GM19193 (cell line): ENCODE data around the gene GLCE.

Experiments
- POLR2A ChIP-seq: IDR thresholded peaks from 4 replicates; pipeline ENCODE4 v1.6.1; 2011; ENCODE audit not compliant: insufficient read depth, insufficient read length; ENCODE audit errors: extremely low read depth

Gene GLCE

DNA sequence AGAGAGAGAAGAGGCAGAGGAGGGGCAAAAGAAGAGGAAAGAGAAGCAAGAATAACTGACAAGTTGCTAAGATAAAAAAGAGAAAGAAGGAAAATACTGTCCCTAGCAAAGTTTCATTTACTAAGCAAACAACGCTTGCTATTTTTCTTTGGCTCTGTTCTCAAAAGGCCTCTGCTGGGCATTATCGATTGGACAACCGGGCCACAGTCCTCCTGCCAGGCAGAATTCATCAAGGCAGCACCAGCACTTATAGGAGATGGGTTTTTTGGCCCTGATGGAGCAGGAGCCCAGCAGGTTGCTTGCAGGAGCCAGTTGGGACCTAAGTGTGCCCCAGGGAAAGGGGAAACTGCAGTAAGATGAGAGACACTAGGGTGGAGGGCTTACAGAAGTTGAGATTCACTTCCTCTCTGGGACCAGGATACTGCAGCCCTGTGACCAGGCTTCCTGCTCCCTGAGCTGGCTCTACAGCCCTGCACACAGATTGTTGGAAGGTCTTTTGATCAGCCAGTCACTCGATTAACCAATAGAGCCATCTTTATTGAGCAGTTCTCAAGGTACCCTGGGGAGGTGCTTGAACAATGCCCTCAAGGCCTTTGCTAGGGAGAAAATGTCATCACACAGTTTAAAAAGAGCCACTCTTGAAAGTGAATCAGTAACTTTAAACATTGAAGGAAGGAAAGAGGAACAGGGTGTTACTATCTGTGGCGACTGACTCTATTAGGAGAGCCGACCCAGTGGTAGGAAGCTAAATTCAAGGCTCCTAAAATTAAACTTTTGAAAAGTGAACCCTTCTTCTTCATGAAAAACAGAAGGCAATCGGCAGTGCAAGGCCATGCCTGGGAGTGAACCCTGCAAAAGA is 28.8 kb upstream of the GLCE start:
- TF ChIP-seq POLR2A = no peak

DNA sequence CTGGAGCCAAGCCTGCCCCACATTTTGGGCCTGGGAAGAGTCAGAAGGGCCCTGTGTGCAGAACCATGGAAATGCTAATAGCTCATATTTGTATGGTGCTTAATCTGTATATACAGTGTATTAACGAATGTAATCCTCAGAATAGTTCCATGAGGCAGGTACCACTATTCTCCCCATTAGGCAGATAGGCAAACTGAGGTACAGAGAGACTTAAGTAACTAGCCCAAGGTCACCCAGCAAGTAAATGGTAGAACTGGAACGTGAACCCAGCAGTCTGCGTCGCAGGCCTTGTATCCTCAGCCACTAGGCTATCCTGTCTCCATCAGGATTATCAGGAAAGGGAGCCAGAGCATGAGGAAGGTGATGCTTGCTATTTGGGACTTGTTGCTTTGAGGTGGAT is 28.0 kb upstream of the GLCE start:
- TF ChIP-seq POLR2A = no peak

DNA sequence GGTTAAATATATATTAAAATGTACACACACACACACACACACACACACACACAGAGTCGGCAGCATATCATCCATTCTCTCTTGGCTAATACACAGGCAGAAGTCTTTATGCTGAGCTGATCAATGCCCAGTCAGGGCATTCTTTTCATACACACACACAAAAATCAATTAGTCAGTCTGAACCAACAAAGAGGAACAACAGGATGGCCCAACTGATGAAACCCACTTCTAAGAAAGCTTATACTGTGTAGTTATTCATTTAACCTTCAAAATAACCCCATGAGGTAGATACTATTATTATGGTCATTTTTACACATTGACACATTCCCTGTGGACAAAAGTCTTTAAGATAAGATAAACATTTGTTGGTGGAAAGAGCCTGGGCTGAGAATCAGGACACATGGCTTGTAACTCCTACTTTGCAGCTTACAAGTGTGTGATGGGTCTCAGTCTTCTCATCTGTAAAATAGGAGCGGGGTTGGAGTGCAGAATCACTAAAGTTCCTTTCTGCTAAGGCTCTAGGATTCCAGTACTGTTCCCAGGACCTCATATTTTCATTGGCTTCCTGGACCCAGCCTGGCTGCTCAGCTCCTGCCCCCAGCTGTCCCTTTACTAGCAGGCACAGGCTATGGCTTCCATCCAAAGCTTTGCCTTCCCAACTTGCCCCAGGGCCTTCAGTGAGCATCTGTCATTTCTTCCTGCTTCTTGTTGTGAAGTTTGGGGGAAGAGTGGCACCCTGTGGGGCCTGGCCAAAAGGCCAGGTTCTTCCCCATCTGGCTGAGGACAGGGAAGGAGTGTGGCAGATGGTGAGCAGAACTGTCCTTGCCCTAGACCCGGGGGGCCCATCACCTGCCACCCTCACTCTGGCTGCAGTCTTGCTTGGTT is 27.2 kb upstream of the GLCE start:
- TF ChIP-seq POLR2A = no peak

DNA sequence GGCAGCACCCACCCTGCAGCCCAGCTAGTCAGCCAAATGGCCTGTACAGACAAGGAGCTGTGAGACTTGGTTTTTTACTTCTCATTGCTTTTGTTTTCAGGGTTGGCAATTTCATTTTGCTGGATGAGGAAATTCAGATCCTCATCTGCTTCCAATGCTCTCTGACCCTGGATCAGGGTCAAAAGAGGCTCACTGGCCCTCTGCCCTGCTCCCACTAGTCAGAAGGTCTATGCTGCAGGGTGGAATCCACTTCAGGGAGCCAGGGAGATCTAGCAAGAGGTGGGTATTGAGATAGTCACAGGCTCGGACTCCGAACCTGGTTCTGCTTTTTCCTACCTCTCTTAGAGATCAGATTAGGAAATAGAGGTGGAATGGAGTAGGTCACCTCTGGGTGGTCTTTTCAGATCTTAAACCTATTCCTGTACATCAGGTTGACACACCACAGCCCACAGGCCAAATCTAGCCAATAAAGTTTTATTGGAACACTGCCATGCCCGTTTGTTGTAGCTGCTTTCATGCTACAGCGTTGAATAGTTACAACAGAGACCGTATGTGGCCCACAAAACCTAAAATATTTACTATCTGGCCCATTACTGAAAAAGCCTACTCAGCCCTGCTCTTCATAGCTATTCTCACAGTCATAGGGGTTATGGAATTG is 26.4 kb upstream of the GLCE start:
- TF ChIP-seq POLR2A = no peak

DNA sequence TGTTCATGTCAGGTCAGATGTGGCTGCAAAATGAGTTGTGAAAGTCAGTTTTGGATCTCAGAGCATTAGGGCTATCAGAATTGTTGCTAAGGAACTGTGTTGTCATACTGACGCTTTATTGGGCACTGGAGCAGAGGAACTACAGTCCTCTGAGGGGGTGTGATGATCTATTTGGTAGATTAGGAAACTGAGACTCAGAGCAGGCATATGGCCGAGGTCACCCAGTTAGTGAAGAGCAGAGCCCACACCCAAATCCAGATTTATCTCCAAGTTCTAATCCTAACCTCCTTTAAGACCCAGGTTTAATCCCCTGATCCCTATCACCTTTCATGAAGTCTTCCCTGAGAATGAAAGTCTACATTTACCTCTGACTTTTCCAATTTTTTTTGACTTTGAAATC is 25.6 kb upstream of the GLCE start:
- TF ChIP-seq POLR2A = no peak

DNA sequence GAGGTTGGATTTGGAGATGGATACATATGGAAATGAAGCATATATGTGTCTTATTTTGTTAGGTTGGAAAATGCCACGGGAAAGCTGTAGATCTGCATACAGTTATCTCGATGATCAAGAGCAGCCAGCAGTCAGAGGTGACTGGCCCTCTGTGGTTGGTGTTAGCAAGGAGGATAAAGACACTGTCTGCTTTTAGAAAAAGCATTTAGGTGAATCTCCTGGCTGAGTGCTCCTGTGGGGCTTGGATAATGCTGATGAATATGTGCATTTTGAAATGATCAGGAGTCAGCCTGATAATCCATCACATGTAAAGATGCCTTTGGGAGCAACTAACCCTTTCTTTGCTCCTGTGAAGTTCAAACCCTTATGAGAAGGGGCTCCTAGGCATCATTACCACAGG is 24.9 kb upstream of the GLCE start:
- TF ChIP-seq POLR2A = no peak

DNA sequence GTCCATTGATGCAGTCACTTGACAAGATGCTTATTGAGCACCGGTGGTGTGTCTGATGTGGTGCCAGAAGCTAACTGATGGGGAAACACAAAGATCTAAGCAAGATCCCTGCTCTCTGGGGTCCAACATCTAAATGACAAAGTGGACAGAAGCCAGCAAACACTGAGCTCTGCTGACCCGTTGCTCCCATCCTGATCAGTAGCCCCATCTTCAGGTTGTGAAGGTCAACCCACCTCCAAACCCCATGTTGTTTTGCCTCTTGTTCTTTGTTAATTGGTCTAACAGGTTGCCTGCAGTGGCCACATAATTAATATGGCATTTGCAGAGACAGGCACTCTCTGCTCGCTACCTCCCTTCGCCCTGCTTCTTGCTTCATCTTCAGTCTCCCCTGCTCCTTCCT is 21.5 kb upstream of the GLCE start:
- no peak for TF ChIP-seq POLR2A

DNA sequence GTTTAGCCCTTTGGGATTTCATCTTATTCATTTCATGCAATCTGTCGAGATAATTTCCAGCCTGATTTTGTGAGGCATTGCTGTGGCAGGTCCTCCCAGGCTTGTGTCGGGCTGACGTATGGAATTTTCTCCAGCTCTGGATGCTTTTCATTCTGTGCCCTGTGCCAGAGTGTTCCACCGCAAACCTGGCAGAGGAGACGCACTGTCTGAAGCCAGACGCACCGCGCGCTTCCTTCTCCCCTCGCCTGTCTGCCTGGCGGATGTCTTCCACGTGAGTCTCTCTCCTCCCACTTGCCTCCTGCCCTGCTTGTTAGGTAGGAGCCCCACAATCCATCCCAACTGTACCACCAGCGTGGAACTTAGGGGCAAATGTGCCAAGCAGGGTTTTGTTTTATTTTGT is 20.1 kb upstream of the GLCE start:
- TF ChIP-seq POLR2A = no peak

DNA sequence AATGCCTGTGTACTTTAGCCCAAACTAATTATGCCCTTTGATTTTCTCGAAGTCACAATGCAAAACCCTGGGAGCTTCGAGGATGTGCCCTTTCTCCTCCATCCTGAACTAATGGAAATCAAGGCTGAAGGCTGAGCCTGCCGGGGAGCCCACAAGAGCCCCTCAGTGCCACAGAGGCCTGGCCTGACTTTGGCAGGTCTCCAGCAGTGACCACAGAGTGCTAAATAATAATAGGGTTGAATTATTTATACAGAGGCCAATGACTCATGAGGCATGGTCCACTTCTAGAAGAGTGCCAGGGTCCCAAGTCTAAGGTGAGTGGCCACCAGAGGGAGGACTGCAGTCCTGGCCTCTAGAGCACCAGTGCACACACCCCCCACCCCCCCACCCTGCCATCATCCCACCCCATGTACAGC is 19.1 kb upstream of the GLCE start:
- no peak for TF ChIP-seq POLR2A

DNA sequence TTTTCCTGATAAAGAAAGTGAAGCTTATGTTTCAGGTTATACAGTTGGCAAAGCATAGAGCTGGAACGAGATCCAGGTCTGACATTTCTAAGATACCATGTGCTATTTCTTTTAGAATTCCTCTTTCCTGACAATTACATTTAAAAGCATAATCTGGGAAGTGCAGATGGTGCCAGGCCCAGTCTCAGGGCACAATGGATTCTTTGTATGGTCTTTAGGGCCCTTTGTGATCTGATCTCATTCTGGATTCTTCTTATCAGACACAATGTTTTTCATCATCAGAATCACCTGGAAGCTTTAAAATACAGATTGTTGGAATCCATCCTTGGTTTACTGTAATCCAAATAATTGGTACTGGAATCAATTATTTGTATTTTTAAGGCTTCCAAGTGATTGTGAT is 18.6 kb upstream of the GLCE start:
- no peak for TF ChIP-seq POLR2A

DNA sequence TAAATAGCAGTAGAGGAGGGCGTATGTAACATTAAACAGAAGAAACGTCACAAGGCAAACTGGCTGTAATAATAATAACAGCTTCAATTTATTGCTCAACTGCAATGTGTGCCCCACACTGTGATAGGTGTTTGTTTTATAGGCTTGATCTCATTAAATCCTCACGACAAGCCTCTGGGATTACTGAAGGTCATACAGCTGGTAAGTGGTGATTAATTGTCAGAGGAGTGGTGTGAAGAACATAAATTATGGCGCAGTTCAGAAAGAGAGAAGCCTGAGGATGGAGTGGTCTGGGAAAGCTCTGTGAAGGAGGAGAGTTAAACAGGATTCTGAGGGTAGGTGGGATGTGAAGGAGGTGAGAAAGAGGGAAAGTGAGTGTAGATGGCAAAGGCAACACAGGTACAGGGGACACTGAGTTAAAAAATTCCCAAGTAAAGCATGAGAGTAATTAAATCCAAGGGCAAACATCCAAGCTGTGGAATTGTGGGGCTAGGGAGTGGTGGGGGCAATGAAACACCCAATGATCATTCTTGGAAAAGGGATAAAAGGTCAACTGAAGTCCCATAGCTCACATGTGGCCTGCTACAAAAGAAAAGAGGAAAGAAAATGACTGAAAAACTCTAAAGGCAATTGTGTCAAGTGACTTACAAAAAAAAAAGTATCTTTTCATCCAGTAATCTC is 16.5 kb upstream of the GLCE start:
- no peak for TF ChIP-seq POLR2A

DNA sequence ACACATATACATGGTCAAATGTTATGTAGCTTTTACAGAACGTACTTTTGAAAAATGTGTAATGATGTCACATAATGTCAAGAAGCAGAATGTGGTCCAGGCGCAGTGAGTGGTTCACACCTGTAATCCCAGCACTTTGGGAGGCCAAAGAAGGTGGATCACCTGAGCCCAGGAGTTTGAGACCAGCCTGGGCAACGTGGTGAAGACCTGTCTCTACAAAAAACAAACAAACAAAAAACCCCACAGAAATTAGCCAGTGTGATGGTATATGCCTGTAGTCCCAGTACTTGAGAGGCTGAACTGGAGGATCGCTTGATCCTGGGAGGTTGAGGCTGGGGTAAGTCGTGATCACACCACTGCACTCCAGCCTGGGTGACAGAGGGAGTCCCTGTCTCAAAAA is 15.9 kb upstream of the GLCE start:
- TF ChIP-seq POLR2A = no peak

DNA sequence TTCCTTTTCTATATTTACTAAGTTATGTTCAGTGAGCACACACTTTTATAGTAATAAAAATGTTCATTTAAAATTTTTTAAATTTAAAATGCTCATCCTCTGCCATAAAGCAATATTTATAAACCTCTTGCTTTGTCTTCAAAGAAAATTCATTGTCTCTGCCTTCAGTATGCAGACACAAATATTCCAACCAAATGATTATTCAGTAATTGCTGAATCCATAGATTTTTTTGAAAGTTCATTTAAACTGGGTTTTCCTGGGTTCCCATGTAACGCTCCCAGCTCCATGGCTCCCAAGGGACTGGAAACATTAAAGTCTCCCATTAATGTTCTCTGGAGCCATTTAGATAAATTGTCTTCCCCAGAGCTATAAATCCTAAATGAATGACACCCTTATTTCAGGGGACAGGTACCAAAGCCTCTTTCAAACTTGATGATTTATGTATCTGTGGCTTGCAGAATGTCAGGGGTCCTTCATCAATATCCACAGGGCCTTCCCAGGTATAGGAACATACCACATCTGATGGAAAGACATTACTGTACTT is 15.2 kb upstream of the GLCE start:
- no peak for TF ChIP-seq POLR2A

DNA sequence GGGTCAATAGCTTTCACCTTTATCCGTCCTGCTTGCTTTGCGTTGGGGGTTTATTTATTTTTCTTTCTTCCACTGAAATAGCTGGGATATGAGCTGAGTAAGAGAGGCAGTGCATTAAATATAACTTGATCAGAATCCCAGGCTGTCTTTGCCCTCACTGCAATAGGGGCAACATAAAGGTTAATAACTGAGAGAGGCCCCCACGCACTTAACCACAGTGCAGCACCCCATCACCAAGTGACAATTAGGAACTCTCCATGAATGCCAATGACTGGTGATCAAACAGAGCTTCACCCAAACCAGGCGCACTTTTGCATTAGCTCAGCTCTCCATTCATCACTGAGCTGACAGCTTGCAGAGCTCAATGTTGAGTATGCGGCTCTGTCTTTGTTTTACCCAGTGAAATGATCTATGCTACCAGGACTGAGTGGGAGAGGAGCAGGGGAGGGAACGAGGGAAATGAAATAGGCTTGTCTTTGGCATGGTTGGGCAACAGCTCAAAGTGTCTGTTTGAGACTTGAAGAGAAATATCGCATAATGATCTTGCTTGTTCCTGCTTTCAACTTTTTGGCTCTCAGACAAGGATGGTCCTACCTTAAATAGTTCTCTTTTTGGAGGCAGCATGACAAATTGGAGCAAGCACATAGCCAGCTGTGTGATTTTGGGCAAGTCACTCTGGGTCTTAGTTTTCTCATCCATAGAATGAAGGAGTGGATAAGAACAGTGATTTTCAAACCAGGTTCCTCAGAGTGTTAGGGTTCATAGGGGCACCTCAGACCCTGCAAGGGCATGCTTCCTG is 14.5 kb upstream of the GLCE start:
- TF ChIP-seq POLR2A = no peak
